OCI-LY7 (cell line): ENCODE data around the gene SLC25A39.

Experiments
- EZH2phosphoT487 ChIP-seq: fragments of 200-600 bp; sonication (generic); IDR thresholded peaks from 2 replicates; pipeline ENCODE4 v1.6.1; 2018; ENCODE audit warnings: low read depth, borderline replicate concordance, mild to moderate bottlenecking, mixed run types, antibody characterized with exemption, low read length, moderate library complexity, mixed read lengths
- TF ChIP-seq, protein P1 (sequence below): fragments of 200-600 bp; sonication (generic); conservative IDR thresholded peaks from 2 replicates; pipeline ENCODE4 v1.5.1; 2014; ENCODE audit warnings: mild to moderate bottlenecking, antibody characterized with exemption, low read length, moderate library complexity, mixed read lengths

DNA sequence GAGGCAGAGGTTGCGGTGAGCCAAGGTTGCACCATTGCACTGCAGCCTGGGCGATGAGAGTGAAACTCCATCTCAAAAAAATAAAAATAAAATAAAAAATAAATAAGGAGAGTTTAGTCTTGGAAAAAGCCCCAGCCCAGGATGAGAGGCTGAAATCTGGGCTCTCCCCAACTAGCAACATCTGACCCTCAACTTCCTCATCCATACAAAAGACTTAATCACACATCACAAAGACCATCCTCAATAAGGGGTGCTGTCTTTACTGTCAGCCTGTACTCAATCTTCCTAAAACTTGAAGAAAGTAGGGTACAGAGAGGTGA, 45.3 kb downstream of the SLC25A39 start:
- TF ChIP-seq, protein P1, sequence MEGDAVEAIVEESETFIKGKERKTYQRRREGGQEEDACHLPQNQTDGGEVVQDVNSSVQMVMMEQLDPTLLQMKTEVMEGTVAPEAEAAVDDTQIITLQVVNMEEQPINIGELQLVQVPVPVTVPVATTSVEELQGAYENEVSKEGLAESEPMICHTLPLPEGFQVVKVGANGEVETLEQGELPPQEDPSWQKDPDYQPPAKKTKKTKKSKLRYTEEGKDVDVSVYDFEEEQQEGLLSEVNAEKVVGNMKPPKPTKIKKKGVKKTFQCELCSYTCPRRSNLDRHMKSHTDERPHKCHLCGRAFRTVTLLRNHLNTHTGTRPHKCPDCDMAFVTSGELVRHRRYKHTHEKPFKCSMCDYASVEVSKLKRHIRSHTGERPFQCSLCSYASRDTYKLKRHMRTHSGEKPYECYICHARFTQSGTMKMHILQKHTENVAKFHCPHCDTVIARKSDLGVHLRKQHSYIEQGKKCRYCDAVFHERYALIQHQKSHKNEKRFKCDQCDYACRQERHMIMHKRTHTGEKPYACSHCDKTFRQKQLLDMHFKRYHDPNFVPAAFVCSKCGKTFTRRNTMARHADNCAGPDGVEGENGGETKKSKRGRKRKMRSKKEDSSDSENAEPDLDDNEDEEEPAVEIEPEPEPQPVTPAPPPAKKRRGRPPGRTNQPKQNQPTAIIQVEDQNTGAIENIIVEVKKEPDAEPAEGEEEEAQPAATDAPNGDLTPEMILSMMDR, result no peak
- TF ChIP-seq EZH2phosphoT487, result no peak
